A673 (cell line): ENCODE results near the gene FOXC2. TPM values are rescaled to one million over a fixed set of nuclear protein-coding genes. Genes with fewer than 3 reads are reported as not detected.

Experiments used
- BruUV-seq: library from RNA; stranded (reverse); fragments of 400-500 nt; replicated peaks from 2 replicates; lab custom pipeline; 2021; lab: Mats Ljungman, UMichigan
- CTCF ChIA-PET: fragments of 300-600 bp; sonication (Branson Sonifier 250); formaldehyde crosslinking; loops from one replicate; lab custom pipeline; 2022; ENCODE audit warnings: antibody characterized with exemption; lab: Charles Lee
- POLR2A ChIA-PET: fragments of 300-600 bp; sonication (Branson Sonifier 250); formaldehyde crosslinking; loops from one replicate; lab custom pipeline; 2022; ENCODE audit warnings: antibody characterized with exemption; ENCODE audit not compliant: low non-redundant PET; lab: Charles Lee
- DNase-seq: peaks from one replicate; pipeline ENCODE4 v3.0.0-alpha.2; 2015; ENCODE audit warnings: low spot score
- H3K27ac ChIP-seq: fragments of 200-600 bp; sonication (generic); 2 replicates; pipeline ENCODE4 v1.5.1; 2016; ENCODE audit warnings: mixed run types, low read depth, mild to moderate bottlenecking, mixed read lengths, antibody characterized with exemption, low read length; ENCODE audit not compliant: poor library complexity, severe bottlenecking
- H3K27me3 ChIP-seq: fragments of 200-600 bp; sonication (generic); replicated peaks from 2 replicates; pipeline ENCODE4 v1.6.1; 2017; ENCODE audit warnings: mixed run types, low read depth, mild to moderate bottlenecking, mixed read lengths, antibody characterized with exemption, low read length; ENCODE audit not compliant: insufficient read depth, poor library complexity
- H3K36me3 ChIP-seq: fragments of 200-600 bp; sonication (generic); 2 replicates; pipeline ENCODE4 v1.6.1; 2016; ENCODE audit warnings: mixed run types, mild to moderate bottlenecking, mixed read lengths, antibody characterized with exemption, low read length; ENCODE audit not compliant: insufficient read depth, poor library complexity, severe bottlenecking
- H3K4me1 ChIP-seq: fragments of 200-600 bp; sonication (generic); 2 replicates; pipeline ENCODE4 v1.6.1; 2017; ENCODE audit warnings: mixed run types, mild to moderate bottlenecking, mixed read lengths, antibody characterized with exemption, low read length; ENCODE audit not compliant: insufficient read depth, poor library complexity, severe bottlenecking
- H3K4me3 ChIP-seq: fragments of 200-600 bp; sonication (generic); 2 replicates; pipeline ENCODE4 v1.5.1; 2016; ENCODE audit warnings: low read depth, mixed run types, mild to moderate bottlenecking, mixed read lengths, low read length; ENCODE audit not compliant: poor library complexity, severe bottlenecking
- H3K9me3 ChIP-seq: fragments of 200-600 bp; sonication (generic); 2 replicates; pipeline ENCODE4 v1.6.1; 2016; ENCODE audit warnings: mixed run types, low read depth, mild to moderate bottlenecking, mixed read lengths, antibody characterized with exemption, low read length; ENCODE audit not compliant: poor library complexity, severe bottlenecking
- CTCF ChIP-seq: fragments of 300-800, 200-600 bp; sonication (generic); conservative IDR thresholded peaks from 2 replicates; pipeline ENCODE4 v1.5.1; 2017; ENCODE audit warnings: low read depth, mild to moderate bottlenecking, antibody characterized with exemption, low read length, moderate library complexity, mixed read lengths
- EZH2 ChIP-seq: fragments of 200-600 bp; sonication (generic); IDR thresholded peaks from 2 replicates; pipeline ENCODE4 v1.6.1; 2017; ENCODE audit warnings: borderline replicate concordance, low read depth, mild to moderate bottlenecking, mixed read lengths, antibody characterized with exemption, low read length; ENCODE audit not compliant: poor library complexity, severe bottlenecking
- intact Hi-C: fragments of 100-400 bp; cut with micrococcal nuclease; formaldehyde crosslinking; loops from one replicate; pipeline ENCODE4 v1.10.0; 2022; ENCODE audit not compliant: unreplicated experiment
- total RNA-seq: library from RNA; stranded (reverse); gene quantifications from 2 replicates; pipeline ENCODE4 v1.2.3, GENCODE V29; 2021

The FOXC2 gene
- total RNA-seq, 1 experiment from 2014 or later, result 0.34 TPM

DNA sequence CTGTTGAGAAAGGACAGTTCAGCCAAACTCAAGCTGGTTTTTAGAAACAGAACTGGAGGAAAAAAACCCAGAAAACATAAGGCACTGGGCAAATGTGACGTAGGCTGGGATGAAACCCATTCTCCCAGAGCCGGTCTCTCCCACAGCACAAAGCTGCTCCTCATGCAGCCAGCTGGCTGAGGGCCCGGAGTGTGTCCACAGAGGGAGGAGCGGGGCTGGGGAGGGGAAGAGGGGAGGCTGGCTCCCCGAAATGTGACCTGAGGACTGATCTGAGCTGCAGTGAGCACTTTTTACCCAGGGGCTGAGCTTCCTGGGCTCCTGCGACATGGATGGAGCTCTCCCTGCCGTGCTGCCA, 35.5 kb upstream of the FOXC2 start:
- peaks cover 7% of the 10 kb centered on the region for H3K27me3 ChIP-seq
- no peaks in the 10 kb centered on the region for H3K4me1 ChIP-seq
- no peak overlapping the region for H3K27ac ChIP-seq
- POLR2A ChIA-PET, result no interaction called here
- no peaks in the 10 kb centered on the region for H3K36me3 ChIP-seq
- DNase-seq, result no peak
- intact Hi-C loops, result no loop called here
- no peaks in the 10 kb centered on the region for H3K9me3 ChIP-seq
- BruUV-seq, result no TSS peak
- no peak overlapping the region for H3K4me3 ChIP-seq
- CTCF ChIA-PET, result no interaction called here
- TF ChIP-seq EZH2 (no peak), CTCF (no peak)

- Histone ChIP-seq H3K9me3 (no peaks in the 10 kb centered on the region), H3K27ac (no peak overlapping the region), H3K36me3 (no peaks in the 10 kb centered on the region), H3K27me3 (no peaks in the 10 kb centered on the region), H3K4me1 (no peaks in the 10 kb centered on the region), H3K4me3 (no peak overlapping the region)
- intact Hi-C loops, result no loop called here
- TF ChIP-seq EZH2 (no peak), CTCF (no peak)
- no peak for DNase-seq
- ChIA-PET POLR2A (no interaction called here), CTCF (no interaction called here)
- no TSS peak for BruUV-seq
Observed at GRCh38 chr16:86531641-86532525, 34.7 kb upstream of the FOXC2 start.

DNA sequence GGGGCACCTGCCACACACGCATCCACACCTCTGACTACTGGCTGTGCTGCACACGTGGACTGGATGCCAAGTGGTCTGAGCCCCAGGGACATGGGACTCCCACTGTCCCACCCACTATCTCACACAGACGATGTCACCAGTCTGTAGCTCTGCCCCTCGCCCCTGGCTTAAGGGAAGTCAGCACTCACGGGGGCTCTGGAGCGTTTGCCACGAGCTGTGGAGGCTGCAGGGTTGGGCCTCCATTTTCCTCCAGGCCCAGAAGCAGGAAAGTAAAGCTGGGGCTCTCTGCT, 34.2 kb upstream of the FOXC2 start:
- no peak for TF ChIP-seq CTCF
- TF ChIP-seq EZH2, result no peak
- no peak overlapping the region for H3K27ac ChIP-seq
- no peak overlapping the region for H3K4me3 ChIP-seq
- no peaks in the 10 kb centered on the region for H3K9me3 ChIP-seq
- no peaks in the 10 kb centered on the region for H3K4me1 ChIP-seq
- intact Hi-C loops, result no loop called here
- BruUV-seq, result no TSS peak
- H3K27me3 ChIP-seq, result no peaks in the 10 kb centered on the region
- POLR2A ChIA-PET, result no interaction called here
- CTCF ChIA-PET, result no interaction called here
- DNase-seq, result no peak
- H3K36me3 ChIP-seq, result no peaks in the 10 kb centered on the region
